ENCODE data around the gene FAM241A.
"Not testable (repeated sequence)": the region's sequence is repeated elsewhere in the genome, so short reads cannot be mapped to it uniquely, and the experiment has no call there.

Gene FAM241A

DNA sequence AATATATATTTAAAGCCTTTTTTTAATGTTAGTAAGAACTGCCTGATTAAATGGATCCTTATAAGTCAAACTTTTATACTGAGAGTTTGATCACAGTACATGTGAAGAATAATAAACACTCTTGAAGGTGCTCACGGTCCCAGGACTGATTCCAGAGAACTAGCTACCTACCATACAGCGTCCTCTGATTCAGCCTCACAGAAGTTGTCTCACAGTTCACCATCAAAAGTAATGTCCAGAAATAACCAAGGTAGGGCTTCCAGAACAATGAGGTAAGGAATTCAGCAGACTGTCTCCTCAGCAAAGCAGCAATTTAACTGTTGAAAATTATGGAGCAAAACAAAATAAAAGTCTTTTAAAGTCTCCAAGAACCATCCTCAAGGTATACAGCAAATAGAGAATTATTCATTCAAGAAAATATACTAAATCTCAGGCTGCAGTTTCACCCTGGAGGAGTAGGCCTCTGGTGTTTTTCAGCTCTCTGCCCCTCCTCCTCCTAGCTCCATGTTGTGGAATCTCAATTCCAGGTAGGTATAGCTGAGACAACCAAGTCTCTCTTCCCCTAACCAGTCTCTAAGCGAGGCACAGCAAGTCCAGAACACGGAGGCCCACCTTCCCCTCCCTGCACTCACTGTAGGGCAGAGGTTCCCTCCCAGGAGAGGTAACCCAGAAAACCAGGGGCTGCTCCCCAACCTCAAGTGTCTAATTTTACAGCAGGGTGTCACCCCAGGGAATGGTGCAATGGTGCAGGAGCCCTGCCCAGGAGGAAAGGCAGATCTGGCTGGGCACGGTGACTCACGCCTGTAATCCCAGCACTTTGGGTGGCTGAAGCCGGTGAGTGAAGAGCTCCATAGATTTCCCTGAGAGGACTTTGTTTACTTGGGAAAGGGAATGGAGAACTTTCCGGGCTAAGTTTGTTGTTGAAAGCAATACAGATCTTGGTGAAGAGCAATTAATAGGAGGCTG lies 28.6 kb downstream of the FAM241A start:
- DNase-seq (ENCODE audit: low read depth, low spot score) = no peak

GRCh38 chr4:112175840-112176239 lies 30.6 kb downstream of the FAM241A start:
- DNase-seq (ENCODE audit: low read depth, low spot score) = no peak

GRCh38 chr4:112176596-112176995 lies 31.3 kb downstream of the FAM241A start:
- DNase-seq (ENCODE audit: low read depth, low spot score) = no peak

GRCh38 chr4:112178741-112179140 lies 33.5 kb downstream of the FAM241A start:
- not testable (repeated sequence) for DNase-seq (ENCODE audit: low read depth, low spot score)

DNA sequence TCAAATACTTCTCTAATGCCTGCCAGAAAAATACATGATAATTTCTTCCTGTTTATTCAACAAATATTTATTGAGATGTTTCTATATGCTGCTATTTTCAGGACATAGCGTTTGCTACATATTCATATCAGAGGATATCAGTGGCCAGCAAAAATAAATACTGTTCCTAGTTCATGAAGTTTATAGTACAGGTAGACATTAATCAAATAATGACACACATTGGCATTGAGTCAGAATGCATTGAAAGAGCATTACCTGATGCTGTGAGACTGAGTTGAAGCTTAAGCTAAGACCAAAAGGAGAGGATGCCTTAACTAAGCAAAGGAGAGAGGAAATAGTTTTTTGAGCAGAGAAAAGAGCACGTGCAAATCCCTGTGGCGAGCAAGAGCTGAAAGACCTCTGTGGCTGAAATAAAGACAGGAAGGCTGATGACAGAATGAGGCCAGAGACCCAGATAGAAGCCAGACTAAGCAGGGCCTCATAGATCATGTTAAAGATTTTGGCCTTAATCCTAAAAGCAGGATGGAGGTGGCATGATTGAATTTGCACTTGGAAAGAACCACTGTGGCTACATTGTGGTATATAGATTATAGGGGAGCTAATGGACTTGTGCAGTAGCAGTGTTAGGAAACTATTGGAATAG lies 36.2 kb downstream of the FAM241A start:
- DNase-seq (ENCODE audit: low read depth, low spot score) = no peak

DNA sequence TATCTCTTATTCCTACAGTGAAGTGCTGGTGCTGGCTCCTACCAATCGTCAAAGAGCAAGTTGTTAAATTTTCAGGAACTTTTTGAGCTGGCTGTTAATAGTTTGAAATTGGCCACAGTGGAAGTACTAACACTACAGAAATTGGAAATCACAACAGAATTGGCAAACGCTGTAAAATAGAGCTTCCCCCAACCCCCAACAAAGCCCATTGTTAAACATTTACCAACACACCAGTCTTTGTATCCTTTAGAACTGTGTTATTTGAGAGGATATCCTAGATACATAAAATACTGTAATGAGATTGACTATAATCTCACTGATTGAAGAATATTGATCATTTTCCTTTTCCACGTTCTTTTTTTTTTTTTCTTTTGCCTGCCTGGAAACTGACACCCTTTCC lies 37.4 kb downstream of the FAM241A start:
- no peak for DNase-seq (ENCODE audit: low read depth, low spot score)

DNA sequence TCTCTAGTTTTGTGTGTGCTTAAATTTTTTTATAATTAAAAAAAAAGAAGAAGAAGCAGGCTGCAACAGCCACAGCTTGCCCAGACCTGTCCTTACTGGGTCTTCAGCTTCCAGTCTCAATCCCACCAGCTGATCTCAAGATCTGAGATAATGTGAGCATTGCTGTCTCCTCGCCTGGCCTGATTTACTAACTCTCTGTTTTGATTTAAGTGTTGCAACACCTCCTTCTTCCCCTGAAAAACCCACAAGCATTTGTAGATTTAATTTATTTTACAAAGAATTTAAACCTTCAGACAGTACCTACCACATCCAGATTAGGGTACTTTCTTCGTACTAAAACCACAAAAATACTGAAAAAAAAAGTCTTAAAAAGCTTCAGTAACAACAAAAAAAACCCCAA lies 38.0 kb downstream of the FAM241A start:
- no peak for DNase-seq (ENCODE audit: low read depth, low spot score)

GRCh38 chr4:112184438-112184837 lies 39.2 kb downstream of the FAM241A start:
- no peak for DNase-seq (ENCODE audit: low read depth, low spot score)

DNA sequence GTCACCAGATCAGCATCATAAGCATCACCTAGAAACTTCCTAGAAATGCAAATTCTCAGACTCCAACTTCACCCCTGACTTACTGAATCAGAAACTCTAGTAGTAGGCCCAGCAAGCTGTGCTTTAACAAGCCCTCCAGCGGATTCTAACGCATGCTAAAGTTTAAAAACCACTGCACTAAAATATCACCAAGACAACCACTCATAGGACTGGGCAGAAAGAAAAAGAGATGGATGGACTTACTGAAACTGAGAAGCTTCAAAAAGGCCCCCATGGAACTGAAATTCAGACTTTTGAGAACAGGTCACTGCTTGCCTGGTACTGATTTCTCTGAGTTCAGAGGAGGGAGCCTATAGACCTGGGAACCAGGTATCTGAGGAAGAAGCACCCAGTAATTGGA lies 40.1 kb downstream of the FAM241A start:
- DNase-seq (ENCODE audit: low read depth, low spot score) = no peak

GRCh38 chr4:112185740-112186670 lies 40.8 kb downstream of the FAM241A start:
- DNase-seq (ENCODE audit: low read depth, low spot score) = no peak

- DNase-seq (ENCODE audit: low read depth, low spot score) = no peak
Measured at GRCh38 chr4:112189754-112190153, 44.5 kb downstream of the FAM241A start.

DNA sequence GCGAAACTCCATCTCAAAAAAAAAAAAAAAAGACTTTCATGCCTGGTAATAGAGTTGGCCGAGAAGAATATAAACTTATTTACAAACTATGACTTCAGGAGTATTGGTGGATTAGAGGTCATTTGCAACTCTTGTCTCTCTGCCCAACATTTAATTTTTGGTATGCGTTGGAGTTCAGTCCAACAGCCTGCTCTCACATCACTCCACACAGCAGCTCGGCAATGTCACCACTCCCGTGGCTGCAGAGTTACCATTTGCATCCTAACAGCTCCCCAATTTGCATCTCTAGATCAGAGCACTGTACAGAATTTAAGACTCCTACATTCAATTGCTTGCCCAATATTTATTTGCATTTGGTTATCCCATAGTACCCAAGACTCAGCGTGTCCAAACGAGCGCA lies 45.4 kb downstream of the FAM241A start:
- DNase-seq (ENCODE audit: low read depth, low spot score) = no peak

DNA sequence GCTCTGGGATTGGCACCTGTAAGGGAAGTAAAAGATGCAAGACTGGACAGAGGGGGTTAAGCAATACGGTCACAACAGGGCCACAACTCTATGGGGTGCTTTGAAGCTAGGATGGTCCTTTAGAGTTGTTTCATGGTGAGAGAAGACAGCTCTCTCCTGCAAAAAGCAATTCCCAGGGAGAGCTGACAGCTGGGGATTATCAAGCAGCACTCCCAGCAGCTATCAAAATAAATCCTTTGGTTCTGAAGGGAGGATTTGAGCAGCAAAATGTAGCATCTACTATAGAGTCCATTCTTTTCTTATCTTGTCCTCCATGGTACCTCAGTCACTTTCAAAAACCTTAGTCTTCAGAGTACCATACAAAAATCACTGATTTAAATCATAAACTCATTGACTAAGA lies 51.2 kb downstream of the FAM241A start:
- no peak for DNase-seq (ENCODE audit: low read depth, low spot score)

DNA sequence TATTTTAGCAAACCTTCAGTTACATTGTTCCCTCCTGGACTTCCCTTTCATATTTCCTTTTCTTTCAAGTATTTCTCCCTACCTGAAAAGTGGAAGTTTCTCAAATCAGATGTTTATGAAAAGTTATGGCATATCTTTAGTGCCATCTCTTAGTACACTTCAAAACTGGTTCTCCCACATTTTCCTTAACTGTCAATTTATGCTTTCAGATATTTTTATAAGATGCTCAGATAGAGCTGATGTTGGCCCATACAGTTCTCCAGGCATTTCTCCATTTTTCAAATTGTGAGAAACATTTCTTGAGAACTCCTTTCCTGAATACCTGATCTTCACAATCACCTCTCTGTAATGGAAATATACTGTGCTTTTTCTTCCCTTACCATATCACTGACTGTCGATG lies 53.8 kb downstream of the FAM241A start:
- DNase-seq (ENCODE audit: low read depth, low spot score) = no peak

DNA sequence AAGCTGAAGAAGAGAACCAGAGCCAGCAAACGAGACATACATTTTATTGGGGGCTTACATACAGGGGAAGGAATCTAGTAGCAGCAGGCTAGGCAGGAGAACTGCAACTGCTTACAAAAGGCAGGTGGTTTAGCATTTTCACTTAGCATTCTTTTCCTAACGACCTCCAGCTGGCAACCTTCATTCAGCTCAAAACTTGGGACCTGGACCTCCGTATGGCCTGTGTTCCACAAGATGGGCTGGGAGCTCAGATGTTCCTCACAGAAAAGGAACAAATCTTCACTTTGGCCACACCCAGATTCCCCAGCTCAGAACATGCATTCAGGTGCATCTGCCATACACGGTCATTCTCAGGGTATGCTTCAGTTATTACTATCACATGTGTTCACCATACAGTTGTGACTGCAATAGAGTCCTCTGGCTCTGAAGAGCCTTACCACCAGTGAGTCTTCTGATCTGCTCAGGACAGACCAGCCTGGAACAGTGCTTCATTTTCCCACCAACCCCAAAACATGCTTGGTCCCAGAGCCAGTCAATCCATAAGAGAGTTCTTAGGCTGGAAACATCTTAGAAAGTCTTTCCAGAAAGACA lies 56.8 kb downstream of the FAM241A start:
- no peak for DNase-seq (ENCODE audit: low read depth, low spot score)

GRCh38 chr4:112203593-112203992 lies 58.3 kb downstream of the FAM241A start:
- DNase-seq (ENCODE audit: low read depth, low spot score) = no peak

- no peak for DNase-seq (ENCODE audit: low read depth, low spot score)
Measured at GRCh38 chr4:112206431-112206830, 61.2 kb downstream of the FAM241A start.

DNA sequence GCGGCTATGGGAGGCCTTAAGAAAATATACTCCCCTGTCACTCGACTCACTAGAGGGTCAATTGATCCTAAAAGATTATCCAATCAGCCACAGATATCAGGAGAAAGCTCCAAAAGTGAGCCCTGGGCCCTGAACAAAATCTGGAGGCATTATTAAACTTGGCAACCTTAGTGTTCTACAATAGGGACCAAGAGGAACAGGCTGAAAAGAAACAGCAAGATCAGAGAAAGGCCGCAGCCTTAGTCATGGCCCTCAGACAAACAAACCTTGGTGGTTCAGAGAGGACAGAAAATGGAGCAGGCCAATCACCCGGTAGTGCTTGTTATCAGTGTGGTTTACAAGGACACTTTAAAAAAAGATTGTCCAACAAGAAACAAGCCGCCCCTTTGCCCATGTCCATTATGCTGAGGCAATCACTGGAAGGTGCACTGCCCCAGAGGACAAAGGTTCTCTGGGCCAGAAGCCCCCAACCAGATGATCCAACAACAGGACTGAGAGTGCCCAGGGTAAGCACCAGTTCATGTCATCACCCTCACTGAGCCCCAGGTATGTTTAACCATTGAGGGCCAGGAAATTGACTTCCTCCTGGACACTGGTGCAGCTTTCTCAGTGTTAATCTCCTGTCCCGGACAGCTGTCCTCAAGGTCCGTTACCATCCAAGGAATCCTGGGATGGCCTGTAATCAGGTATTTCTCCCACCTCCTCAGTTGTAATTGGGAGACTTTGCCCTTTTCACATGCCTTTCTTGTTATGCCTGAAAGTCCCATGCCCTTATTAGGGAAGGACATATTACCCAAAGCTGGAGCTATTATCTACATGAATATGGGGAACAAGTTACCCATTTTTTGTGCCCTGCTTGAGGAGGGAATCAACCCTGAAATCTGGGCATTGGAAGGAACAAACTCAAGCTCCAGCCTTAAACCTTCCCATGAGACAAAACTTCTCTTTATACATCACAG lies 63.2 kb downstream of the FAM241A start:
- DNase-seq (ENCODE audit: low read depth, low spot score) = not testable (repeated sequence)

GRCh38 chr4:112210777-112211176 lies 65.5 kb downstream of the FAM241A start:
- no peak for DNase-seq (ENCODE audit: low read depth, low spot score)

- DNase-seq (ENCODE audit: low read depth, low spot score) = no peak
Measured at GRCh38 chr4:112213091-112213490, 67.8 kb downstream of the FAM241A start.
